GM23248 (cell line): ENCODE data around the gene CTNNA2. TPM values are rescaled to one million over a fixed set of nuclear protein-coding genes. Genes with fewer than 3 reads are reported as not detected.

Experiments
- DNase-seq: peaks from one replicate; pipeline ENCODE4 v3.0.0-alpha.2; 2015
- H2AFZ ChIP-seq: fragments of 200-600 bp; sonication (generic); 2 replicates; pipeline ENCODE4 v1.6.1; 2016; ENCODE audit warnings: antibody characterized with exemption
- H3F3A ChIP-seq: fragments of 200-600 bp; sonication (generic); 2 replicates; pipeline ENCODE4 v1.6.1; 2016; ENCODE audit warnings: mild to moderate bottlenecking, antibody characterized with exemption, mixed run types; ENCODE audit not compliant: insufficient read depth
- H3K27ac ChIP-seq: fragments of 200-600 bp; sonication (generic); 2 replicates; pipeline ENCODE4 v1.5.1; 2016; ENCODE audit warnings: mild to moderate bottlenecking
- H3K27me3 ChIP-seq: fragments of 200-600 bp; sonication (generic); replicated peaks from 2 replicates; pipeline ENCODE4 v1.6.1; 2016; ENCODE audit warnings: mild to moderate bottlenecking; ENCODE audit not compliant: insufficient read depth
- H3K36me3 ChIP-seq: fragments of 200-600 bp; sonication (generic); 2 replicates; pipeline ENCODE4 v1.6.1; 2016; ENCODE audit warnings: low read depth, mild to moderate bottlenecking
- H3K4me1 ChIP-seq: fragments of 200-600 bp; sonication (generic); 2 replicates; pipeline ENCODE4 v1.6.1; 2016; ENCODE audit warnings: mild to moderate bottlenecking; ENCODE audit not compliant: insufficient read depth
- H3K4me2 ChIP-seq: fragments of 200-600 bp; sonication (generic); one replicate; pipeline ENCODE4 v1.6.1; 2016; ENCODE audit warnings: mild to moderate bottlenecking; ENCODE audit not compliant: unreplicated experiment
- H3K4me3 ChIP-seq: fragments of 200-600 bp; sonication (generic); 2 replicates; pipeline ENCODE4 v1.5.1; 2016; ENCODE audit warnings: mild to moderate bottlenecking
- H3K79me2 ChIP-seq: fragments of 200-600 bp; sonication (generic); 2 replicates; pipeline ENCODE4 v1.6.1; 2016; ENCODE audit warnings: mild to moderate bottlenecking; ENCODE audit not compliant: insufficient read depth
- H3K9ac ChIP-seq: fragments of 200-600 bp; sonication (generic); 2 replicates; pipeline ENCODE4 v1.6.1; 2016; ENCODE audit warnings: mild to moderate bottlenecking
- H3K9me2 ChIP-seq: fragments of 200-600 bp; sonication (generic); 2 replicates; pipeline ENCODE4 v1.6.1; 2016; ENCODE audit warnings: mixed run types, mild to moderate bottlenecking, moderate library complexity; ENCODE audit not compliant: insufficient read depth
- H3K9me3 ChIP-seq: fragments of 200-600 bp; sonication (generic); one replicate; pipeline ENCODE4 v1.6.1; 2017; ENCODE audit warnings: low read depth
- H4K20me1 ChIP-seq: fragments of 200-600 bp; sonication (generic); 2 replicates; pipeline ENCODE4 v1.6.0; 2016; ENCODE audit not compliant: insufficient read depth
- EZH2 ChIP-seq: fragments of 200-600 bp; sonication (generic); IDR thresholded peaks from 2 replicates; pipeline ENCODE4 v1.6.1; 2018; ENCODE audit warnings: antibody characterized with exemption, mild to moderate bottlenecking; ENCODE audit not compliant: insufficient read depth, poor library complexity, severe bottlenecking
- EZH2phosphoT487 ChIP-seq: fragments of 200-600 bp; sonication (generic); IDR thresholded peaks from 2 replicates; pipeline ENCODE4 v1.6.1; 2018; ENCODE audit warnings: antibody characterized with exemption, moderate library complexity, mild to moderate bottlenecking, low read depth; ENCODE audit not compliant: insufficient read depth
- WGBS, 2 experiments: methylation state at CpG; one replicate each; pipeline ENCODE4 v1.1.6; 2015 to 2017; ENCODE audit warnings: low lambda C conversion rate in 2 of 2, low coverage in 1 of 2; ENCODE audit errors: missing lambda C conversion rate in 2 of 2; 5-methylcytosine and 5-hydroxymethylcytosine counted together
- in situ Hi-C: fragments of 300-500 bp; cut with MboI; formaldehyde crosslinking; loops from 2 replicates; pipeline ENCODE4 v1.15.0; 2020
- polyA plus RNA-seq: library from polyadenylated mRNA; unstranded; fragments of >200 nt; fragmentation: Nextera tagmentation; extraction: Ambion mirVana; gene quantifications from 2 replicates; pipeline ENCODE4 v1.2.1, GENCODE V29; 2016
- total RNA-seq: library from RNA; depleted of rRNA; stranded (reverse); fragments of >200 nt; shearing (Covaris generic); gene quantifications from 2 replicates; pipeline ENCODE4 v1.2.3, GENCODE V29; 2014

CTNNA2 gene
- total and polyA plus RNA-seq, 2 experiments from 2014 or later: not detected

GRCh38 chr2:79700651-79701050 lies 187.8 kb downstream of the CTNNA2 start:
- no peaks in the 10 kb centered on the region for H3K27me3 ChIP-seq
- H3K9ac ChIP-seq: no peak overlapping the region
- no peaks in the 10 kb centered on the region for H3K4me1 ChIP-seq
- no peaks in the 10 kb centered on the region for H3K9me2 ChIP-seq
- H3K79me2 ChIP-seq: no peaks in the 10 kb centered on the region
- no peak for DNase-seq
- WGBS, 2 experiments: 0 to 1% methylated on average over 3 of the region's 3 CpGs
- H4K20me1 ChIP-seq: no peaks in the 10 kb centered on the region
- no peaks in the 10 kb centered on the region for H3F3A ChIP-seq
- in situ Hi-C loops: no loop called here
- no peak overlapping the region for H3K4me2 ChIP-seq
- no peak overlapping the region for H3K27ac ChIP-seq
- no peaks in the 10 kb centered on the region for H3K36me3 ChIP-seq
- TF ChIP-seq EZH2phosphoT487 (no peak), EZH2 (no peak)
- no peak overlapping the region for H3K4me3 ChIP-seq
- no peak overlapping the region for H2AFZ ChIP-seq
- no peaks in the 10 kb centered on the region for H3K9me3 ChIP-seq

- H3K9ac ChIP-seq: no peak overlapping the region
- H3K4me2 ChIP-seq: no peak overlapping the region
- no peak overlapping the region for H2AFZ ChIP-seq
- 0% methylated on average over 1 of the region's 1 CpG for WGBS, 2 experiments
- H3K36me3 ChIP-seq: no peaks in the 10 kb centered on the region
- no peaks in the 10 kb centered on the region for H3F3A ChIP-seq
- no peaks in the 10 kb centered on the region for H3K9me2 ChIP-seq
- no peaks in the 10 kb centered on the region for H3K79me2 ChIP-seq
- H4K20me1 ChIP-seq: no peaks in the 10 kb centered on the region
- no peaks in the 10 kb centered on the region for H3K4me1 ChIP-seq
- H3K4me3 ChIP-seq: no peak overlapping the region
- no peaks in the 10 kb centered on the region for H3K27me3 ChIP-seq
- in situ Hi-C loops: no loop called here
- no peak overlapping the region for H3K27ac ChIP-seq
- H3K9me3 ChIP-seq: no peaks in the 10 kb centered on the region
- no peak for TF ChIP-seq EZH2phosphoT487
- no peak for DNase-seq
Observed at GRCh38 chr2:79702905-79703304, 190.1 kb downstream of the CTNNA2 start.

- no peaks in the 10 kb centered on the region for H3K9me3 ChIP-seq
- TF ChIP-seq EZH2 (no peak), EZH2phosphoT487 (no peak)
- H2AFZ ChIP-seq: no peak overlapping the region
- H3K9ac ChIP-seq: no peak overlapping the region
- no peaks in the 10 kb centered on the region for H4K20me1 ChIP-seq
- H3K4me3 ChIP-seq: no peak overlapping the region
- H3K4me2 ChIP-seq: no peak overlapping the region
- no peaks in the 10 kb centered on the region for H3K9me2 ChIP-seq
- no peaks in the 10 kb centered on the region for H3K36me3 ChIP-seq
- H3F3A ChIP-seq: no peaks in the 10 kb centered on the region
- no peaks in the 10 kb centered on the region for H3K4me1 ChIP-seq
- in situ Hi-C loops: no loop called here
- H3K27me3 ChIP-seq: no peaks in the 10 kb centered on the region
- no peaks in the 10 kb centered on the region for H3K79me2 ChIP-seq
- no peak for DNase-seq
- no peak overlapping the region for H3K27ac ChIP-seq
Observed at GRCh38 chr2:79711098-79711497, 198.2 kb downstream of the CTNNA2 start.

- no peak overlapping the region for H3K9ac ChIP-seq
- H3K27me3 ChIP-seq: no peaks in the 10 kb centered on the region
- no peaks in the 10 kb centered on the region for H3F3A ChIP-seq
- H3K4me1 ChIP-seq: 0 out of 2 replicates have a peak, but pooled peaks cover 7% of the 10 kb centered on the region
- H2AFZ ChIP-seq: no peak overlapping the region
- no peak overlapping the region for H3K27ac ChIP-seq
- WGBS, 2 experiments: 22 to 25% methylated on average over 4 of the region's 4 CpGs
- no peaks in the 10 kb centered on the region for H3K9me2 ChIP-seq
- in situ Hi-C loops: no loop called here
- no peaks in the 10 kb centered on the region for H4K20me1 ChIP-seq
- H3K79me2 ChIP-seq: no peaks in the 10 kb centered on the region
- H3K4me3 ChIP-seq: no peak overlapping the region
- H3K9me3 ChIP-seq: no peaks in the 10 kb centered on the region
- no peaks in the 10 kb centered on the region for H3K36me3 ChIP-seq
- no peak overlapping the region for H3K4me2 ChIP-seq
- TF ChIP-seq EZH2 (no peak), EZH2phosphoT487 (no peak)
- DNase-seq: peak; percentile 17
Observed at GRCh38 chr2:79713131-79713785, 200.4 kb downstream of the CTNNA2 start.

GRCh38 chr2:79714283-79714682 lies 201.4 kb downstream of the CTNNA2 start:
- TF ChIP-seq EZH2phosphoT487: no peak
- TF ChIP-seq EZH2: no peak
- Histone ChIP-seq H3K4me2 (no peak overlapping the region), H3K9me3 (no peaks in the 10 kb centered on the region), H3K9ac (no peak overlapping the region), H3K27me3 (no peaks in the 10 kb centered on the region), H4K20me1 (no peaks in the 10 kb centered on the region), H2AFZ (no peak overlapping the region), H3K9me2 (no peaks in the 10 kb centered on the region), H3K36me3 (no peaks in the 10 kb centered on the region), H3K4me1 (0 out of 2 replicates have a peak, but pooled peaks cover 7% of the 10 kb centered on the region), H3K27ac (no peak overlapping the region), H3K4me3 (no peak overlapping the region), H3K79me2 (no peaks in the 10 kb centered on the region), H3F3A (no peaks in the 10 kb centered on the region)
- DNase-seq: no peak
- 5 to 8% methylated on average over 1 of the region's 1 CpG for WGBS, 2 experiments
- in situ Hi-C loops: no loop called here
